Diencephalon (tissue), 1 donor: ENCODE data around the gene CFAP92. TPM values are rescaled to one million over a fixed set of nuclear protein-coding genes. Genes with fewer than 3 reads are reported as not detected.

Source experiments
- small RNA-seq: library from RNA; depleted of rRNA; stranded (forward); fragments of <200 nt; gene quantifications from one replicate; pipeline ENCODE3, GENCODE V24; 2014
- total RNA-seq: library from RNA; depleted of rRNA; stranded (reverse); fragments of >200 nt; gene quantifications from one replicate; pipeline ENCODE4 v1.2.3, GENCODE V29; 2014

Gene CFAP92, protein sequence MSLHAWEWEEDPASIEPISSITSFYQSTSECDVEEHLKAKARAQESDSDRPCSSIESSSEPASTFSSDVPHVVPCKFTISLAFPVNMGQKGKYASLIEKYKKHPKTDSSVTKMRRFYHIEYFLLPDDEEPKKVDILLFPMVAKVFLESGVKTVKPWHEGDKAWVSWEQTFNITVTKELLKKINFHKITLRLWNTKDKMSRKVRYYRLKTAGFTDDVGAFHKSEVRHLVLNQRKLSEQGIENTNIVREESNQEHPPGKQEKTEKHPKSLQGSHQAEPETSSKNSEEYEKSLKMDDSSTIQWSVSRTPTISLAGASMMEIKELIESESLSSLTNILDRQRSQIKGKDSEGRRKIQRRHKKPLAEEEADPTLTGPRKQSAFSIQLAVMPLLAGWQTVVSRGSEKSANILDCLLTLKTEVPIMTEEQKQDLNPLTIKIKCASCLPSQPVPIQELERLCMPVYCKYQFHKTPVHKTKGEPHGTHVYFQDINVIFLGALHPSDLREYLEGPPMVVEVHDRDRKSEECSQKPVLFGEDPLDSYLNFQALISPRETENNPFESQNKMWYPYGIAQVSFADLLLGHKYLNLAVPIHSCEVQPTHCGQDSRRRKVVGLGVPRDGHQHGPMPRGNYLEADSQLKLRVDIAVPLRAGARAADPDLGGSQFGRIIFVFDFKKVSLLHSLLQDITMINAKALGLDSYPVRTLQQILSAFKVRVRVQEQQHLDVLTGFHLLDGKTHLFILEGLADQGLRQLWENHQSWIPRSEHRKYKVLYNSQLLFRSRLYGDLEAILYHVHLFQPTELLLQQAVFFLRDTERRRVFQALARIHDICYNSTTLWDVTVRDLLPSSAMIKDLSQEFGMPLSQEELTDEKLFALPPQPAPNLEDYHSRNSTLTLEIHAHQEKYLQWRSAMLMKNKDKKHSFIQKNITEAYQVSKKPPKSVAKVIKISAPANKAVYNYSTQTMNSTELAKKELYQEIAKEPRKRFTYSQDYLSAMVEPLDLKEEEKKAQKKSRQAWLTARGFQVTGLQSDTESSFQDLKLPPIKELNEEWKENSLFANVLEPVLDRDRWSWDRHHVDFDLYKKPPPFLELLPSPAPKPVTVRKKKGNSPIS
- total RNA-seq = 6.5 TPM

DNA sequence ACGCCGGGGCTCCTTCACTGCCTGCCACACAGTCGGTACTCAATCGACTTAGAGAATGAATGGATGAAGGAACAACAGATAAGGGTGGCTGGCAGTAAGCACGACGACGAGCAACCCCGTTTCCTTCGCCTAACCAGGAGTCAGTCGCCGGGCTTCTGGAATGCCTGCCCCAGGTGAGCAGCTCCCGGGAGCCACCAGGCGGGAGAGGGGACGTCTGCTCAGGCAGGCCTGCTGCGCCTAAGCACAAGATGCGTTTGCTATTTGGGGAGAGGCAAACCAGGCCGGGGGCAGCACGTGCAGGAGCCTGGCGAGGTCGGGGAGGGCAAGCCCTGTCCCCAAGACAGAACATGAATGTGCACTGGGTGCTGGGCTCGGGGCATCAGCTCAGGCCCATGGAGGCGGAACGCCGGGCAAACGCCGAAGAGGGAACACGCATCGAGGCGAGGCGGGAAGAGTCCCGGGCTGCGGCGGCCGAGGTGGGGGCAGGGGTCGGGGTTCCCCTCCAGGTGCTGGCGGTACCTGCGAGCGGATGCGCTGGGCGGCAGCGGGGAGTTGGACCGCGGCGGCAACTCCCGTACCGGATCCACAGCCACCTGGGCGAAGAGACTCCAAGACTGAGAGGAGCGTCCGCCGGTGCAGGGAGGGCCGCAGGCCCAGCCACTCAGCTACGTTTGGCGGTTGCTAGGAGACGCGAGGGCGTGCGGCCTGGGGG lies at the start of gene CFAP92:
TSS of gene CFAP92 (minus strand) at position 616 of the 712 bp plus-strand sequence. CDS start 772 bp downstream, outside the sequence.

DNA sequence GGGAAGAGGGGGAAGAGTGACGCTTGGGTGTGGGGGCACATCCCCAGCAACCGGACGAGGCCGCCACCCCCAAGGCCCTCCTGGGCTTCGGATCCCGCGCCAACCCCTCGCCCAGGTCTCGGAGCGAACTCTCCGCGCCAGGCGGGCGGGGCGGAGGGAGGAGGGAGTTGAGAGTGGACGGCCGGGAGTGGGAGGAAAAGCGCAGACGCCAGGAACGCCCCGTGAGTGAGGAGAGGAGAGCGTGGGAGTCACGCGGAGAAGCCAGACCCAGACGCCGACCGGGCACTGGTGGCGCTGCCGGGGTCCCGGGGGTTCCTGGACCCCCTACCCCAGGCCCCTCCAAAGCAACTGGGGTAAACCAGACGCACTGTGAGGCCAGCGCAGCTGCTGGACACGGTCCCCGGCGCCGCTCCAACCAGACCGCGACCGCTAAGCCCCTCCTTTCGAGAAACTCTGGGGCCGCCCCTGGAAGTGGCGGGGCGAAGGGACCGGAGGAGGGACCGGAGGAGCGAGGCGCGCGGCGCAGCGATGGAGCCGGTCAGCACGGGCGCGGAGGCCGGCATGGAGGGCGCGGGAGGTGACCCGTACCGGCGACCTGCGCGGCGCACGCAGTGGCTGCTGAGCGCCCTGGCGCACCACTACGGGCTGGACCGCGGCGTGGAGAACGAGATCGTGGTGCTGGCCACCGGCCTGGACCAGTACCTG lies 7.4 kb upstream of the CFAP92 start, which contains the start of gene EFCC1:
TSS of gene EFCC1 (plus strand) at position 204 of the 705 bp plus-strand sequence. CDS start at position 529, 325 bp downstream.

DNA sequence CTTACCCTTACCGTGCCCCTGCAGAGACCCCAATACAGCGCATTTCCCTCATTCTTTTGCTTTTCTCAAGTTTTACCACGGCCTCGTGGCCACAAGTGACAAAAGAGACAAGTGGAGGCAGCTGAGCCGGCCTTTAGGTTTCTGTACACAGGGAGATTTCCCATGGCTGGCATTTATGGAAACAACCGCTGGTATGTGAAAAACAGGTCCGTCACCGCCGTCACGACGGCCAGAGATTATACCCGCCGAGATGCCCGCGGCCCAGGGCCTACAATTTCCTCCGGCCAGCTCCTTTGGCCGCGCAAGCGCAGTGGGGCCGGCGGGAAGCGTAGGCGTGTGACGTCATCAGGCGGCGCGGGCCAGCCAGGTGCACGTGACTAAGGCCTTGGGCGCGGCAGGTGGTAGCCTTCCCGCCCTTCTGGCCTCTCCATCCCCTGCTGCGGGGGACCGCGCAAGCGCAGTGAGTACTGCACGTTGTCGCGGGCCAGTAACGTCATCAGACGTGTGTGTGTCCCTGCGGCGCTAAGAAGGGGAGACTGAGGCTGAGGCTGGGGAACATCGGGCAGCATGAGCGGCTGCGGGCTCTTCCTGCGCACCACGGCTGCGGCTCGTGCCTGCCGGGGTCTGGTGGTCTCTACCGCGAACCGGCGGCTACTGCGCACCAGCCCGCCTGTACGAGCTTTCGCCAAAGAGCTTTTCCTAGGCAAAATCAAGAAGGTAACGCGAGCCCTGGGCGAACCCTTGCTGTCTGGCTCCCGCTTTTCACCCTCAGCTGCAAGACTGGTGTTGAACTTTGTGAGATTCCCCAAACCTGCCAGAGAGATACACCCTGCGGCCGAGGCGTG lies 114.5 kb downstream of the CFAP92 start, which contains the start of gene ACAD9:
TSS of gene ACAD9 (plus strand) at position 496 of the 845 bp plus-strand sequence. CDS start at position 568, 72 bp downstream.

Small RNA genes lying within 50 kb of the gene (small RNA-seq; reads per million reads assigned to genes)
- not detected for gene AC112484.4

Other genes with a start within 250 kb of the CFAP92 start
- gene ACAD9, start 114.5 kb downstream of the CFAP92 start, total RNA-seq = 33.7 TPM
- 1.6 TPM for gene EFCC1, start 7.2 kb upstream of the CFAP92 start, total RNA-seq
- gene GP9, start 66.7 kb upstream of the CFAP92 start, total RNA-seq = not detected
- gene RAB43, start 127.7 kb upstream of the CFAP92 start, total RNA-seq = 3.0 TPM
- gene ISY1, start 167.0 kb upstream of the CFAP92 start, total RNA-seq = 13.4 TPM
- 165 TPM for gene CNBP, start 189.8 kb upstream of the CFAP92 start, total RNA-seq